Measurements from ENCODE around the gene CBFA2T3.

The CBFA2T3 gene

GRCh38 chr16:88962478-88963152, 14.4 kb downstream of the CBFA2T3 start:
- no peak for DNase-seq (ENCODE audit: low spot score)

GRCh38 chr16:88961011-88961410, 16.0 kb downstream of the CBFA2T3 start:
- DNase-seq (ENCODE audit: low spot score): no peak

GRCh38 chr16:88960516-88960915, 16.5 kb downstream of the CBFA2T3 start:
- DNase-seq (ENCODE audit: low spot score): no peak

- DNase-seq (ENCODE audit: low spot score): no peak
Observed at GRCh38 chr16:88959022-88959421, 18.0 kb downstream of the CBFA2T3 start.

- no peak for DNase-seq (ENCODE audit: low spot score)
Observed at GRCh38 chr16:88957887-88958577, 19.0 kb downstream of the CBFA2T3 start.

GRCh38 chr16:88957433-88957767, 19.6 kb downstream of the CBFA2T3 start:
- no peak for DNase-seq (ENCODE audit: low spot score)

GRCh38 chr16:88956546-88957432, 20.2 kb downstream of the CBFA2T3 start:
- no peak for DNase-seq (ENCODE audit: low spot score)

GRCh38 chr16:88955906-88956305, 21.1 kb downstream of the CBFA2T3 start:
- peak; percentile 15 for DNase-seq (ENCODE audit: low spot score)

GRCh38 chr16:88953003-88953690, 23.9 kb downstream of the CBFA2T3 start:
- no peak for DNase-seq (ENCODE audit: low spot score)

- no peak for DNase-seq (ENCODE audit: low spot score)
Observed at GRCh38 chr16:88951989-88952388, 25.0 kb downstream of the CBFA2T3 start.

GRCh38 chr16:88951501-88951900, 25.5 kb downstream of the CBFA2T3 start:
- DNase-seq (ENCODE audit: low spot score): no peak

GRCh38 chr16:88948781-88949490, 28.1 kb downstream of the CBFA2T3 start:
- DNase-seq (ENCODE audit: low spot score): no peak

GRCh38 chr16:88945473-88945872, 31.5 kb downstream of the CBFA2T3 start:
- no peak for DNase-seq (ENCODE audit: low spot score)

- DNase-seq (ENCODE audit: low spot score): no peak
Observed at GRCh38 chr16:88943741-88944140, 33.3 kb downstream of the CBFA2T3 start.

- DNase-seq (ENCODE audit: low spot score): no peak
Observed at GRCh38 chr16:88943131-88943664, 33.8 kb downstream of the CBFA2T3 start.

GRCh38 chr16:88941913-88942909, 34.8 kb downstream of the CBFA2T3 start:
- peak; percentile 54 for DNase-seq (ENCODE audit: low spot score)

GRCh38 chr16:88940862-88941817, 35.9 kb downstream of the CBFA2T3 start:
- no peak for DNase-seq (ENCODE audit: low spot score)

- DNase-seq (ENCODE audit: low spot score): no peak
Observed at GRCh38 chr16:88939972-88940861, 36.8 kb downstream of the CBFA2T3 start.

Data from hematopoietic multipotent progenitor cell treated with erythropoietin and hydrocortisone succinate and interleukin-3 and kit ligand, for 17 days (in vitro differentiated cells).